IPS DF 19.7 (cell line): ENCODE measurements around the gene KCNJ14.

ENCODE experiments used
- DNase-seq: peaks from one replicate; pipeline ENCODE4 v3.0.0-alpha.2; 2013; ENCODE audit warnings: low read depth, low spot score

The KCNJ14 gene

DNA sequence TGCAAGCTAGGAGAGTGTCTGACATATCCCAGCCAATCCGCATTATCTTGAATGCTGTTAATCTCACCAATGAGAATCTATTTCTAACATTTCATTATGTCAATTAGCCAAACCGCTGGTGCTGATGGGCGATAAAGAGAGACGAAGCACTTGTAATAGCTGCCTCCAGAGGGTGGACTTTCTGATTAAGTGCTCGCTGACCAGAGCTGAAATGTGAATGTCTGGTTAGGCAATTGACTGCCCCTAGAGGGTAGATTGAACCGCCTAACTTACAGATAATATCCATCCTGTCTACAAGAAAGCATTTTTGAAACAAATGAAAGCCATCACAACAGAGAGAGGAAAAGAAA is 10.1 kb upstream of the KCNJ14 start:
- DNase-seq = no peak

DNA sequence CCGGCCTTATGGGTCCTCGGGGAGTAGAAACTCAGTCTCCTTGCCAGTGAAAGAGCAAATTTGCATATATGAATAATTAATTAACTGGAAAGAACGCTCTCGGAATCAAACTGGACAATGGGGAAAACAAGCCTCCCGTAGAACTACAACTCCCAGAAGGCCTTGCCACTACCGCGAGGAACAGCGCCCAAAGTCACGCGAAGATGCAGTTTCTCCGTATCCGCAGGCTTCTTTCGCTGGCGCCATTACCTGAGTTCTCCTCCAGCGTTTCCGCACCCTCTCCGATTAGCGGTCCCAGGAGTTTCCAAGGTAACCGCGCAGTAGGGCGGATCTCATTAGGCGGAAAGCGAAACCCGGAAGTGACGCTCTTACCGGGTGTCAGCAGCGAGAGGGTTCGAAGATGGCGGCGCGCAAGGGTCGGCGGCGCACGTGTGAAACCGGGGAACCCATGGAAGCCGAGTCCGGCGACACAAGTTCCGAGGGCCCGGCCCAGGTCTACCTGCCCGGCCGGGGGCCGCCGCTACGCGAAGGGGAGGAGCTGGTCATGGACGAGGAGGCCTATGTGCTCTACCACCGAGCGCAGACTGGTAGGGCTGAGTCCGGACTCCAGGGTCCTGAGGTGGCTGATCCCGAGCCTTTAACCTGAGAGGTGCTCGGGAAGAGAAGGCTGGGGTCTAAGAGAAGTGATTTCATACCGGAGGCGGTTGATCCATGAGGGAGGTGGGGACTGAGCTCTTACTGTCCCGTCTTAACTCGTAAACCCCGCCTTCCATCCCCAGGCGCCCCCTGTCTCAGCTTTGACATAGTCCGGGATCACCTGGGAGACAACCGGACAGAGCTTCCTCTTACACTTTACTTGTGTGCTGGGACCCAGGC is 9.5 kb upstream of the KCNJ14 start, which contains the start of gene GRWD1:
GRWD1 (plus strand) TSS at position 378 of the 876 bp plus-strand sequence; CDS start at position 401, 23 bp downstream.
- DNase-seq = peak; percentile 96

DNA sequence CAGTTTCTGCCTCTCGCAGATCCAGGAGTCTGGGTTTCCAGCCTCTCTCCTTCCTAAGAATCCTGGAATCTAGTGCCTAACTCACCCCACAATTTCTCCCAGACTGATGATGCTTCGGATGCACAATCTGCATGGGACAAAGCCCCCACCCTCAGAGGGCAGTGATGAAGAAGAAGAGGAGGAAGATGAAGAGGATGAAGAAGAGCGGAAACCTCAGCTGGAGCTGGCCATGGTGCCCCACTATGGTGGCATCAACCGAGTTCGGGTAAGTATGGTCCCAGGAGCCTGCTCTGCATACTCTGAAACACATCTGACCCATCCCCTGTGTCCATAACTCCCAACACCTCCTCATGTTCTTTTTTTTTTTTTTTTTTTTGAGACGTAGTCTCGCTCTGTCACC is 8.8 kb upstream of the KCNJ14 start:
- no peak for DNase-seq

DNA sequence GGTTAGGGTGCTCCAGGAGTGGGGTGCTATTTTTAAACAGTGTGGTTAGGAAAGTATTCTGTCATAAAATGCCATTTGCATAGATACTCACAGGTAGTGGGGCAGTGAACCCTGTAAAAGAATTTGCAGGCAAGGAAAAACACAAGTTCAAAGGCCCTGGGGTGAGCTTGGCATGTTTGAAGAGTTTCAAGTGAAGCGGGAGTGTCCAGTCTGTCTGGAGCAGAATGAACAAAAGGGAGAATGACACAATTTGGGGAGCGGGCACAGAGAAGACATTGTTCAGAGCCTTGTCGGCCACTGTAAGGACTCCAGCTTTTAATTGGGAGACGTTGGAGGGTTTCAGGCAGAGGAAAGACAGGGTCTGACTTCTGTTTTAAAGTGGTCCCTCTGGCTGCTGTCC is 6.8 kb upstream of the KCNJ14 start:
- DNase-seq = no peak

DNA sequence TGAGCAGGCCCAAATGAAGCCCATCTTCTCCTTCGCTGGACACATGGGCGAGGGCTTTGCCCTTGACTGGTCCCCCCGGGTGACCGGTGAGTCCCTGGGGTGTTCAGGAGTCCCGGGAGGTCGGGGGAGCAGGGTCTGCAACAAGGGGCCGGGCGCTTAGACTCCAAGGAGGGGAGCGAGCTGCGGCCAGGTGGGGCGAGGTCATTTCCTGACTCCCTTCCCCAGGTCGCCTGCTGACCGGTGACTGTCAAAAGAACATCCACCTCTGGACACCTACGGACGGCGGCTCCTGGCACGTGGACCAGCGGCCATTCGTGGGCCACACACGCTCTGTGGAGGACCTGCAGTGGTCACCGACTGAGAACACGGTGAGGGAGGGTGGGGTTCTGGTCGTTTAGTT is 4.9 kb upstream of the KCNJ14 start:
- no peak for DNase-seq

DNA sequence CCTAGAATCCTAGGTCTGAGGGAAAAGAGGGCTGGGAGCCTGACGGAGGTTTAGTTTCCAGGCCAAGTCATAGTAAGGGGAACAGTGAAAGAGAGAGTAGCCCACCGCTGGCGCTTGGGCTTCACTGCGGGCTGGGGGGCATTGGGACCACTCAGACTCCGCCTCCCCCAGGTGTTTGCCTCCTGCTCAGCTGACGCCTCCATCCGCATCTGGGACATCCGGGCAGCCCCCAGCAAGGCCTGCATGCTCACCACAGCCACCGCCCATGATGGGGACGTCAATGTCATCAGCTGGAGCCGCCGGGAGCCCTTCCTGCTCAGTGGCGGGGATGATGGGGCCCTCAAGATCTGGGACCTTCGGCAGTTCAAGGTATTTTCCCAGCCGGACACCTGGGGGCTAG is 4.5 kb upstream of the KCNJ14 start:
- DNase-seq = no peak

DNA sequence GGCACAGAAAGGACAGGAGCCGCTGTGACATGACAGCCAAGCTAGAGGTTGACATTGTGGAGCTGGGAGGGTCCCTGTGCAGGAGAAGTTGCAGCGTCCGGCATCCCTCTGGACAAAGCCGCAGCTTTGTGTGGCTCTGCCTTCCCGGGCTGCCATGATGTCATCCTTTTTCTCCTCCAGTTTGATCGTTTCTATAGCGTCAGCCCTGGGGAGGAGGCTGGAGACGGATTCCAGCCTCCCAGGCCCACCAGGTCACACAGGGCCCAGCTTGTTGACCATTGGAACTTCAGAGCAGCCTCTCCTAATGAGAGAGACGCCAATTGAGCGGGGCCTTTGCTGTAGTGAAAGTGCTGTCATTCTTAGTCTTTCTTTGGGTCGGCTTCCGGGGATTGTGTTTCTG is 3.8 kb upstream of the KCNJ14 start:
- no peak for DNase-seq

DNA sequence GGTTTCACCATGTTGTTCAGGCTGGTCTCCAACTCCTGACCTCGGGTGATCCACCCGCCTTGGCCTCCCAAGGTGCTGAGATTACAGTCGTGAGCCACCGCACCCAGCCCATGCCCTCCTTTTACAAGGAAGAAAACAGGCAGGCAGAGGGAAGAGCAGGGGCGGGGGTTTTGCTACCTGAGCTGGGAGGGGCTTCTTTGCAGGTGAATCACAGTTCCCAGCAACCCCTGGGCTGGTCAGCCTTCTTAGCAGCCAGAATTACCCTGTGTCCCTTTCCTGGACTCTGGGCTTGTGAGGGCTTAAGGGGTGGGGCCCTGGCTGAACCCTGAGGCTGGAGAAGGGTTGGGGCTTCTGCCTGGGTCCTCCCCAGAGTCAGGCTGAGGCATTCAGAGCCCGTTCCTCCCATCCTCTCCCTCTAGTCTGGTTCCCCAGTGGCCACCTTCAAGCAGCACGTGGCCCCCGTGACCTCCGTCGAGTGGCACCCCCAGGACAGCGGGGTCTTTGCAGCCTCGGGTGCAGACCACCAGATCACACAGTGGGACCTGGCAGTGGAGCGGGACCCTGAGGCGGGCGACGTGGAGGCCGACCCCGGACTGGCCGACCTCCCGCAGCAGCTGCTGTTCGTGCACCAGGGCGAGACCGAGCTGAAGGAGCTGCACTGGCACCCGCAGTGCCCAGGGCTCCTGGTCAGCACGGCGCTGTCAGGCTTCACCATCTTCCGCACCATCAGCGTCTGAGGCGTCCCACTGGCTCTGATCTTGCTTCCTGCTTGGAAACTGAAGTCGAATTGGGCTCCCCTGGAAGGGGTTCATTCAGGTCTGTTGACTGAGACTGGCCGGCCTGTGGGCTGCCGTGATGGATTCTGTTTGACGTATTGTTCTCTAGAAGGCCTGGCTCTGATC is 2.8 kb upstream of the KCNJ14 start:
- no peak for DNase-seq

DNA sequence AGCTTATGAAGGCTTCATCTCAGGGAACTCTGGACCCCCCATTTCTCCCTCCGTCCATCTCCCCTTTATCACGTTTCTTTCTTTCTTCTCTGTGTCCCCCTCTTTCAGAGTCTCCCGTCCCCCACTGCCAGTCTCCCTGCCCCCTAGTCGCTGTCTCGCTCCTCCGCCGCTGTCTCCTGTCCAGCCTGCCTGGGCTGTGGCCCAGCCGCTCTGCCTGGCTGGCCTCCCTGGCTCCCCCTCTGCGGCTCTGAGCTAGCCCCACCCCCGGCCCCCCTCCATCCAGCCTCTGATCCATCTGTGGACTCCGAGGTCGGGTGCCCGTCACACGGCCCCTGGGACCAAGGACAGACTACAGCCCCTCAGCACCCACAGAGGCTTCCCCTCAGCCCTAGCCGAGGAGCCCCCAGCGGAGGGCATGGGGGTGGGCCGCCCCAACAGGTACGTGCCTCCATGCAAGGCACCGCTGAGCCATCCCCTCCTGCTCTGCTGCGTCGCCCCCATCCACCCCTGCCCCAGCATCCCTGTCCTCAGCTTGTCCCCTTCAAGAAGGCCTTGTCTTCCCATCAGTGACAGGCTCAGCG is 1.1 kb upstream of the KCNJ14 start:
- no peak for DNase-seq

DNA sequence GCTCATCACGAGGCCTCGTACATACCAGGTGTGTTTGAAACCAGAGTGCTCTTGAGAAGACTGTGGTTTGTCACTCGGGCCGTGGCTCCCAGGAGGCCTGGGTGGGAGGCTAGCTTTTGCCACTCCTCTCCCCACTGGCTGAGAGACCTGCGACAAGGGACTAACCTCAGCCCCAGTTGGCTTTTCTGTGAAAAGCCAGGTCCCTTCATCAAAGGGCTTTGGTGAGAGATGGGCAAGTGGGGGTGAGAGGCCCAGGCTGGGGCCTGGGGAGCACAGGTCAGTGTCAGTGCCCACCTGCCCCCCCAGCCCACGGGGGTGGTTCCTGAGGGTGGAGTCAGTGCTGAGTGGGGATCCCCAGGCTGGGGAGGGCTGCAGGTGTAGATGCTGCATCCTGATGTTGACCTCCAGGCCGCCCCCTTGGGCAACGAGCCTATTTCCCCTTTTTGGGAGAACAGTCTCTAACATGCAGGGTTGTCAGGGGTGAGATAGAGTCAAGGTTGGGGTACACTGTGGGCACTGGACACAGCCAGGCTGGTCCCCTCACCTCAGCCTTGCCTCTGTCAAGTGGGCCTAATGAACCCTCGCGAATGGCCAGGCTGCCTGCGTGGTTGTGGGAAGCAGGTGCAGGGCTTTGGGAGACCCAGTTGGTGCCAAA is 661 bp downstream of the KCNJ14 start:
- no peak for DNase-seq

DNA sequence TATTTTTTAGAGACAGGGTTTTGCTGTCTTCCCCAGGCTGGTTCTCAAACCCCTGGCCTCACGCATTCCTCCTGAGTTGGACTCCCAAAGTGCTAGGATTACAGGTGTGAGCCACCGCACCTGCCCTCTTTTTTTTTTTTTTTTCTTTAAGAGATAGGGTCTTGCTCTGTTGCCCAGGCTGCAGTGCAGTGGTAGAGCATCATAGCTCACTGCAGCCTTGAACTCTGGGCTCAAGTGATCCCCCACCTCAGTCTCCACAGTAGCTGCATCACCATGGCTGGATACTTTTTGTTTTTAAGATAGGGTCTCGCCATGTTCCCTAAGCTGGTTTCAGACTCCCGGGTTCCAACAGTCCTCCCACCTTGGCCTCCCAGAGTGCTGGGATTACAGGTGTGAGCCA is 1.5 kb downstream of the KCNJ14 start:
- DNase-seq = no peak

DNA sequence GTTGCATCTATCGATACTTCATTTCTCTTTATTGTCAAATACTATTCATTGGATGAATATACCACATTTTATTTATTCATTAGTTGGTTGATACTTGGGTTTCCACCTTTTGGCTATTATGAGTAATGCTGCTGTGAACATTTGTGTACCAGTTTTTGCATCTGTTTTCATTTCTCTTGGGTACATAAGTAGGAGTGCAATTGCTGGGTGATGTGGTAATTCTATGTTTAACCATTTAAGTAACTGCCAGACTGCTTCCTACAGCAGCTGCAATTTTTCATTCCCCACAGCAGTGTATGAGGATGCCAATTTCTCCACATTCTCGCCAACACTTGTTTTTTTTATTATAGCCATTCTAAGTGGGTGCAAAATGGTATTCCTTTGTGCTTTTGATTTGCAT is 2.6 kb downstream of the KCNJ14 start:
- no peak for DNase-seq

DNA sequence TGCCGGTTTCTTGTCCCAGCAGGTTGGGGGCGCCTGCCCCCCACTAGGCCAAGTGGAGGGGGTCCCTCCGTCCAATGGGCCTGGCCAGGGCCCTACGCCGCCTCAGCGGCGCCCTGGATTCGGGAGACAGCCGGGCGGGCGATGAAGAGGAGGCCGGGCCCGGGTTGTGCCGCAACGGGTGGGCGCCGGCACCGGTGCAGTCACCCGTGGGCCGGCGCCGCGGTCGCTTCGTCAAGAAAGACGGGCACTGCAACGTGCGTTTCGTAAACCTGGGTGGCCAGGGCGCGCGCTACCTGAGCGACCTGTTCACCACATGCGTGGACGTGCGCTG is 6.2 kb downstream of the KCNJ14 start:
- no peak for DNase-seq

DNA sequence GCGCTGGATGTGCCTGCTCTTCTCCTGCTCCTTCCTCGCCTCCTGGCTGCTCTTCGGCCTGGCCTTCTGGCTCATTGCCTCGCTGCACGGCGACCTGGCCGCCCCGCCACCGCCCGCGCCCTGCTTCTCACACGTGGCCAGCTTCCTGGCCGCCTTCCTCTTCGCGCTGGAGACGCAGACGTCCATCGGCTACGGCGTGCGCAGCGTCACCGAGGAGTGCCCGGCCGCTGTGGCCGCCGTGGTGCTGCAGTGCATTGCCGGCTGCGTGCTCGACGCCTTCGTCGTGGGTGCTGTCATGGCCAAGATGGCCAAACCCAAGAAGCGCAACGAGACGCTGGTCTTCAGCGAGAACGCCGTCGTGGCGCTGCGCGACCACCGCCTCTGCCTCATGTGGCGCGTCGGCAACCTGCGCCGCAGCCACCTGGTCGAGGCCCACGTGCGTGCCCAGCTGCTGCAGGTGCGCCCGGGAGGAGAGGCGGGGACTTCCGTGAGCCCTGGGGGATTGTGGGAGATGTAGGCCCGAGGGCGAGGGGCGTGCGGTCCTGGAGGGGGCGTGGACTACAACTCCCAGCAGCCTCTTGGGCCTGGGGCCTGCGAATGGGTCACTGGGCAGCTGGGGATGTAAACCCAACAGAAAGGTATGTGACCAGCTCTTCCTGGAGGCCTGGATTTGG is 6.7 kb downstream of the KCNJ14 start:
- DNase-seq = peak; percentile 69

DNA sequence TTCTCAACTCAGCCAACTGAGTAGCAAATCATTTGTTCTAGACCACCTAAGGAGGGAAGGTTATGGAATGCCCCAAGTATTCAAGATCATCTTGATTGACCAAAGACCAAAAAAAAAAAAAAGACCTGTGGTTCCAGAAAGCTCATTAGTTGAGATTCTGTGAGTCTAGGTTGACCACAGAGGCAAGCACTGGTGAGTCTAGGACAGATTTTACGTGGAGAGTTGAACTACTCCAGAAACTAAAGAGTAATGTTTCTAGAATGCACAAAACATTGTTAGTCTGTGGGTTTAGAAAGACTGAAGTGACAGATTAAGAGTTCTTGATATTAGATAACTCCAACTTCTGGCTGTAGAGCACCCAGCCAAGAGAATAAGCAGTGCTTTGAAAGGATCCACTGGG is 9.8 kb downstream of the KCNJ14 start:
- no peak for DNase-seq

DNA sequence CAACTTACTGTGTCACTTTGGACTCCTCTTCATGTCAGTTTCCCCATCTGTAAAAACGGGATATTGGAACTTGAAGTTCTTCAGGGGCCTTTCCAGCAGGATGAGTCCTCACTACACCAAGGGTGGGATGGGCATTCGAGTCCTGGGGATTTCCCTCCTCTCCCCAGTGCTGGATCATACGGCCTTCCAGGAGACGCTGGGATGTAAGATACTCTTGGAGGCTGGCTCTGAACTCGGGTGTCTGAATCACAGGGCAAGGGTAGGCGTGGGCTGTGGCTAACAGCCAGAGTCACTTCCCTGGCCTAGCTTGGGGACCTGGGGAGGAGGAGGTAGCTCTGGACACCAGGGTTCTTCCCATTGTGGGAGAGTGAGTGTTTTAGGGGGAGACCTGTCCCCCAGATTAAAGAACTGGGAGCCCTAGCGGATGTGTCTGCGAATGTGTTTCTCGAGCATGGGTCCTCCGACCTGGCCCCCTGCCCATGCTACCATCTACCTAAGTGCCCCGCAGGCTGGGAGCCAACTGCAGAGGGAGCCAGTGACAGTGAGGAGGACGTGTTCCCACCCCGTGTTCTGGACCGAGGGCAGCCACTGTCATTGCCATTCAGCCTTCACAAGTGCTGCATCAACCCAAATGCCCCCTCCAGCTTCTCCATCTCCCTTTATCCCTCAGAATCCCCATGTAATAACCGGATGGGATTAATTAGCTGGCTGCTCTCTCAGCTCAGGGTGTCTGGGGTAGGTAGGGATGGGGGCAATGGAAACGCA is 11.4 kb downstream of the KCNJ14 start:
- no peak for DNase-seq

DNA sequence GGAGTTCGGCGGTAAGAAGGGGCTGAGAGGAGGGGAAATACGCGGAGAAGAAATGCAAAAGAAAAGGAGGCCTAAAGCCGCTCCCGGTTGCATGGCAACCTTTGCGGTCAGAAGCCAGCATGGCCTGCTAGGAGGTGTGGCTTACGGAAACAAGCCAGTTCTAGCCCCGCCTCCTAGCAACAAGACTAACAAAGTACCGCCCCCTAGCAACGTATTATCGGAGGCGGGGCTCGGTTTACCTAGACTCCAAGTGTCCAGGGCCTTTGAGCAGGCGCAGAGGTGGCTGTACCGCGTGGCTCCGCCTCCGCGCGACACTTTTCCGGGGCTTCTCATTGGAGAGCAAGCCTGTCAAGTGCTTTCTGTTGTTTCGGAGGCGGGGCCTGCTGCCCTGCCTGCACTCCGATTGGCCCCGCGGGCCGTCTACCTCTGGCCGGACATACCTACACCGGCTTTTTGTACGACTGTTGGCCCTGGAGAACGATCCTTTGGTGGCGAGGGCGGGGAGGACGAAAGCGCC is 13.5 kb downstream of the KCNJ14 start:
- DNase-seq = peak; percentile 98

DNA sequence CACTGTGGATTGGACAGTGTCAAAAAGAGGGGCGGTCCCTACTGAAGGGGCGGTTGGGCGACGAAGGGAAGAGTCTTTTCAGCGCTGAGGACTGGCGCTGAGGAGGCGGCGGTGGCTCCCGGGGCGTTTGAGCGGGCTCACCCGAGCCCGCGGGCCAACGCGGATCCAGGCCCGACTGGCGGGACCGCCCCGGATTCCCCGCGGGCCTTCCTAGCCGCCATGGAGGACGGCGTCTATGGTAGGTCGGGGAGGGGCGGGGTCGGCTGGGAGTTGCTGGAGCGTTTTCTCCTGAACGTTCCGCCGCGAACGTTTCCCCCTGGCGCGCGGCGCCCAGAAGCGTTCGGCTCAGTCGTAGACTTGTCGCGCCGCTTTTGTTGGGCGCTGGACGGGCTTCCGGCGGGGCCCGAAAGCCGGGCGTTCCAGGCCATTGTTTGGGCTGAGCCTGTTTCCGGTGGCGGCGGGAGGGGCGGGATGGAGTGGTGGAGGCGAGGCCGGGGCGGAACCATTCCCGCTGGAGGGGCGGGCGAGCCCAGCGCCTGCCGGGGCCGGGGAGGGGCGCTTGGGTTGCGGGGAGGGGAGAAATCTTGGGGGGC is 14.0 kb downstream of the KCNJ14 start, which contains the start of gene CYTH2:
CYTH2 (plus strand) TSS at position 81 of the 593 bp plus-strand sequence; CDS start at position 220, 139 bp downstream.
- no peak for DNase-seq

DNA sequence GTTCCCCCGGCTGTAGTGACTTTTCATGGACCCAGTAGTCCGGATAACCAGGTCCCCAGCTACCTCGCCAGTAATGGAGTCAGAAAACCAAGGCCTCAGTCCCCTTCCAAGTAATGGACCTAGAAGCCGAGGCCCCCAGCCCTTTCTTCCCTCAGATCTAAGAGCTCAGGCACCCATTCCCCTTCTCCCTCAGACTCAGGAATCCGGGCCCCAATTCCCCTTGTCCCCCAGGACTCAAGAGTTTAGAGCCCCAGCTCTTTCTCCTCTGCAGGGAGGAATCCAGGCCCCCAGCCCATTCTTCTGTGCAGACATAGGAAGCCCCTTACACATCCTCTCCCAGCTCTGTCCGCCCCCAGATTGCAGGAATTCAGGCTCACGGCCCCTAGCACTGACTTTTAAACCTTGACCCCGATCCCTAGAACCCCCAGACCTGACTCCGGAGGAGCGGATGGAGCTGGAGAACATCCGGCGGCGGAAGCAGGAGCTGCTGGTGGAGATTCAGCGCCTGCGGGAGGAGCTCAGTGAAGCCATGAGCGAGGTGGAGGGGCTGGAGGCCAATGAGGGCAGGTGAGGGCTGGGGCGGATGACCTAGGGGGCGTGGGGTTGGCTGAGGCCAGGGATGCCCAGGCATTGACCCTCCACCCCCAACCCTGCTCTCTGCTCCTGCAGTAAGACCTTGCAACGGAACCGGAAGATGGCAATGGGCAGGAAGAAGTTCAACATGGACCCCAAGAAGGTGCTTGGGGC is 14.7 kb downstream of the KCNJ14 start:
- no peak for DNase-seq
